ENCODE data around the gene EVC. TPM values are rescaled to one million over a fixed set of nuclear protein-coding genes. Genes with fewer than 3 reads are reported as not detected.
"Not testable (repeated sequence)": the region's sequence is repeated elsewhere in the genome, so short reads cannot be mapped to it uniquely, and the experiment has no call there.

Gene EVC
- total RNA-seq, 1 donor from 2014 or later: 71.3 TPM

GRCh38 chr4:5823542-5824211 lies 112.7 kb downstream of the EVC start:
- ATAC-seq (no peak), DNase-seq (ENCODE audit: low spot score) (no peak)

GRCh38 chr4:5824227-5824626 lies 113.2 kb downstream of the EVC start:
- intact Hi-C loops (cut with DNase I): no loop called here
- no peak for ATAC-seq
- DNase-seq (ENCODE audit: low spot score): no peak

More at GRCh38 chr4:5823542-5824211, 112.7 kb downstream of the EVC start:
- intact Hi-C loops (cut with DNase I): no loop called here

GRCh38 chr4:5824635-5825034 lies 113.6 kb downstream of the EVC start:
- ATAC-seq: no peak
- intact Hi-C loops (cut with DNase I): no loop called here
- DNase-seq (ENCODE audit: low spot score): no peak

GRCh38 chr4:5825321-5826041 lies 114.5 kb downstream of the EVC start:
- ATAC-seq (no peak), DNase-seq (ENCODE audit: low spot score) (no peak)
- intact Hi-C loops (cut with DNase I): no loop called here

- intact Hi-C loops (cut with DNase I): no loop called here
- no peak for DNase-seq (ENCODE audit: low spot score)
- ATAC-seq: peak; percentile 35
Measured at GRCh38 chr4:5826437-5827107, 115.6 kb downstream of the EVC start.

GRCh38 chr4:5827108-5828004 lies 116.4 kb downstream of the EVC start:
- intact Hi-C loops (cut with DNase I): no loop called here
- ATAC-seq: peak; percentile 61
- DNase-seq (ENCODE audit: low spot score): no peak

- DNase-seq (ENCODE audit: low spot score): no peak
- peak; percentile 14 for ATAC-seq
- intact Hi-C loops (cut with DNase I): no loop called here
Measured at GRCh38 chr4:5828005-5828391, 117.0 kb downstream of the EVC start.

- DNase-seq (ENCODE audit: low spot score): no peak
- ATAC-seq: no peak
- intact Hi-C loops (cut with DNase I): no loop called here
Measured at GRCh38 chr4:5836943-5837342, 125.9 kb downstream of the EVC start.

- DNase-seq (ENCODE audit: low spot score); intact Hi-C loops (cut with DNase I); ATAC-seq: not testable (repeated sequence)
Measured at GRCh38 chr4:5837483-5837882, 126.5 kb downstream of the EVC start.

- ATAC-seq (no peak), DNase-seq (ENCODE audit: low spot score) (no peak)
- intact Hi-C loops (cut with DNase I): no loop called here
Measured at GRCh38 chr4:5839332-5839731, 128.3 kb downstream of the EVC start.

- peak; percentile 82 for ATAC-seq
- DNase-seq (ENCODE audit: low spot score): no peak
- intact Hi-C loops (cut with DNase I): no loop called here
Measured at GRCh38 chr4:5839751-5840674, 129.0 kb downstream of the EVC start.

GRCh38 chr4:5842456-5842855 lies 131.5 kb downstream of the EVC start:
- intact Hi-C loops (cut with DNase I): no loop called here
- no peak for ATAC-seq

GRCh38 chr4:5843573-5844530 lies 132.9 kb downstream of the EVC start:
- intact Hi-C loops (cut with DNase I): no loop called here
- DNase-seq (ENCODE audit: low spot score) (no peak), ATAC-seq (no peak)

More at GRCh38 chr4:5842456-5842855, 131.5 kb downstream of the EVC start:
- no peak for DNase-seq (ENCODE audit: low spot score)

GRCh38 chr4:5845035-5845905 lies 134.3 kb downstream of the EVC start:
- no peak for DNase-seq (ENCODE audit: low spot score)
- intact Hi-C loops (cut with DNase I): no loop called here
- ATAC-seq: no peak

- intact Hi-C loops (cut with DNase I): no loop called here
- no peak for DNase-seq (ENCODE audit: low spot score)
- no peak for ATAC-seq
Measured at GRCh38 chr4:5851637-5852301, 140.8 kb downstream of the EVC start.
